Measurements from ENCODE around the gene YPEL5. TPM values are rescaled to one million over a fixed set of nuclear protein-coding genes. Genes with fewer than 3 reads are reported as not detected.

The YPEL5 gene
- total RNA-seq, 1 experiment from 2014 or later, result 50.9 TPM

GRCh38 chr2:30115141-30115980 lies 31.4 kb upstream of the YPEL5 start:
- peaks cover 12% of the 10 kb centered on the region for H3K27me3 Mint-ChIP-seq (ENCODE audit: insufficient read depth, unreplicated experiment)
- peak; percentile 87 to 94 for TF ChIP-seq CTCF (IDR thresholded peaks at IDR 0.05; ENCODE audit: insufficient read depth in 1 of 2, low read depth in 1 of 2, low read length in 1 of 2, severe bottlenecking in 1 of 2, unreplicated experiment in 1 of 2)
- Histone ChIP-seq H3K9me3 (no peaks in the 10 kb centered on the region), H3K4me1 (no peaks in the 10 kb centered on the region), H3K36me3 (ENCODE audit: control insufficient read depth, insufficient read depth, low read length) (no peaks in the 10 kb centered on the region), H3K4me3 (ENCODE audit: low read depth, low read length) (no peak overlapping the region), H3K27me3 (replicated peaks; ENCODE audit: control insufficient read depth, insufficient read depth, low read length) (no peaks in the 10 kb centered on the region)
- H3K4me1 Mint-ChIP-seq (ENCODE audit: low read depth, unreplicated experiment), result no peaks in the 10 kb centered on the region
- no peaks in the 10 kb centered on the region for H3K9me3 Mint-ChIP-seq (ENCODE audit: unreplicated experiment)
- BruUV-seq (replicated peaks), result no TSS peak
- H3K4me3 Mint-ChIP-seq (ENCODE audit: unreplicated experiment), result no peak overlapping the region
- DNase-seq, result peak; percentile 77 to 82
- POLR2A ChIA-PET, result no interaction called here
- intact Hi-C loops (cut with micrococcal nuclease; ENCODE audit: unreplicated experiment), result loop anchor here (1.0 kb wide), 3 partner anchors 24 to 192 kb away; no protein-coding TSS in a partner anchor
- no peak overlapping the region for H3K27ac Mint-ChIP-seq (ENCODE audit: unreplicated experiment)
- CTCF ChIA-PET, result interaction anchor here (1.0 kb wide), 1 partner anchor 25 kb away, joined by 3 read pairs; no protein-coding TSS in a partner anchor
- no peaks in the 10 kb centered on the region for H3K36me3 Mint-ChIP-seq (ENCODE audit: insufficient read depth, unreplicated experiment)

GRCh38 chr2:30115981-30116285 lies 30.9 kb upstream of the YPEL5 start:
- Histone ChIP-seq H3K4me3 (ENCODE audit: low read depth, low read length) (no peak overlapping the region), H3K36me3 (ENCODE audit: control insufficient read depth, insufficient read depth, low read length) (no peaks in the 10 kb centered on the region), H3K27me3 (replicated peaks; ENCODE audit: control insufficient read depth, insufficient read depth, low read length) (no peaks in the 10 kb centered on the region; the same call in 1 of the 2 replicates), H3K4me1 (no peaks in the 10 kb centered on the region), H3K9me3 (no peaks in the 10 kb centered on the region)
- Mint-ChIP-seq H3K27ac (ENCODE audit: unreplicated experiment) (no peak overlapping the region), H3K9me3 (ENCODE audit: unreplicated experiment) (no peaks in the 10 kb centered on the region), H3K27me3 (ENCODE audit: insufficient read depth, unreplicated experiment) (peaks cover 12% of the 10 kb centered on the region), H3K4me3 (ENCODE audit: unreplicated experiment) (no peak overlapping the region), H3K4me1 (ENCODE audit: low read depth, unreplicated experiment) (no peaks in the 10 kb centered on the region), H3K36me3 (ENCODE audit: insufficient read depth, unreplicated experiment) (no peaks in the 10 kb centered on the region)
- intact Hi-C loops (cut with micrococcal nuclease; ENCODE audit: unreplicated experiment), result loop anchor here (1.0 kb wide), 3 partner anchors 25 to 193 kb away; no protein-coding TSS in a partner anchor
- no TSS peak for BruUV-seq (replicated peaks)
- TF ChIP-seq CTCF (IDR thresholded peaks at IDR 0.05; ENCODE audit: insufficient read depth in 1 of 2, low read depth in 1 of 2, low read length in 1 of 2, severe bottlenecking in 1 of 2, unreplicated experiment in 1 of 2), result no peak
- ChIA-PET POLR2A (no interaction called here), CTCF (no interaction called here)
- DNase-seq, result no peak

- Histone ChIP-seq H3K36me3 (ENCODE audit: control insufficient read depth, insufficient read depth, low read length) (no peaks in the 10 kb centered on the region), H3K27me3 (replicated peaks; ENCODE audit: control insufficient read depth, insufficient read depth, low read length) (no peaks in the 10 kb centered on the region; the same call in 1 of the 2 replicates), H3K9me3 (no peaks in the 10 kb centered on the region), H3K4me3 (ENCODE audit: low read depth, low read length) (no peak overlapping the region), H3K4me1 (no peaks in the 10 kb centered on the region)
- peaks cover 20% of the 10 kb centered on the region for H3K27me3 Mint-ChIP-seq (ENCODE audit: insufficient read depth, unreplicated experiment)
- no peak overlapping the region for H3K27ac Mint-ChIP-seq (ENCODE audit: unreplicated experiment)
- intact Hi-C loops (cut with micrococcal nuclease; ENCODE audit: unreplicated experiment), result no loop called here
- POLR2A ChIA-PET, result no interaction called here
- H3K4me3 Mint-ChIP-seq (ENCODE audit: unreplicated experiment), result no peak overlapping the region
- BruUV-seq (replicated peaks), result no TSS peak
- CTCF ChIA-PET, result interaction anchor here (0.6 kb wide), 1 partner anchor 14 kb away, joined by 3 read pairs; no protein-coding TSS in a partner anchor
- DNase-seq, result no peak
- H3K9me3 Mint-ChIP-seq (ENCODE audit: unreplicated experiment), result no peaks in the 10 kb centered on the region
- no peak for TF ChIP-seq CTCF (IDR thresholded peaks at IDR 0.05; ENCODE audit: insufficient read depth in 1 of 2, low read depth in 1 of 2, low read length in 1 of 2, severe bottlenecking in 1 of 2, unreplicated experiment in 1 of 2)
- no peaks in the 10 kb centered on the region for H3K36me3 Mint-ChIP-seq (ENCODE audit: insufficient read depth, unreplicated experiment)
- no peaks in the 10 kb centered on the region for H3K4me1 Mint-ChIP-seq (ENCODE audit: low read depth, unreplicated experiment)
These were observed 24.4 kb upstream of the YPEL5 start for GRCh38 chr2:30122362-30122761.

Data from Caco-2 (cell line).